ENCODE measurements around the gene AFF3.

The AFF3 gene

DNA sequence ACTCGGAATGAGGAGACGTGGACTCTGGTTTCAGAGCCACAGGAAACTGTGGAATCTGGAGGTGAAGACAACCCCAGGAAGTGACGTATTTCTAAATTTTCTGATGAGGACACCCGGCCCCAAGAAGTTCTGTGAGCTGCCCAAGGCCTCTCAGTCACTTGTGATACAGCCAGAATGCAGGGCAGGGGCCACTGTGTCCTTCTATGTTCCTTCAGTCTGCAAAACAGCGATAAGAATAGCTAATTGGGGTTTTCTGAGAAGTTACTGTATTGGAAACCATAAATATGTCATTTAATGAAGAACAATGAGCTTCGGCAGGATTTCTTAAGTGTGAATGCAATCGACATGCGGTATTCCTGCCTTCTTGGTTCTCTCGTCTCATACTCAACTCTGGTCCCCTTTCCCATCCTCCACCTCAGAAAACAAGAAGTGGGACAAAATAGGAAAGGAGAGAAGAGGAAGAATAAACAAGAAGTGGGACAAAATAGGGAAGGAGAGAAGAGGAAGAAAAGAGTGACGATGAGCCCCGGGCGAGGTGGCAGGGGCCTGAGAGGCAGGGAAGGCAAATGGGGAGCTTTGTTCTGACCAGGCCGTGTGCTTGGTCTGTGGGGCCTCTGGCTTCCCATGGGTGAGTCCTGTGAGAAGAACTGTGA, 370.6 kb downstream of the AFF3 start:
- no peaks in the 10 kb centered on the region for H3K36me3 ChIP-seq (ENCODE audit: control insufficient read depth in 5 of 5, insufficient read depth in 5 of 5, low read length in 5 of 5)
- H3K4me1 ChIP-seq (ENCODE audit: control insufficient read depth in 5 of 5, insufficient read depth in 5 of 5, low read length in 5 of 5) = peaks cover 5 to 21% (median 8%) of the 10 kb centered on the region in 5 donors
- H3K9ac ChIP-seq (ENCODE audit: low read length in 5 of 5) = no peak overlapping the region
- no peak overlapping the region for H3K27ac ChIP-seq (ENCODE audit: low read depth, low read length)
- no peak overlapping the region for H3K4me3 ChIP-seq (ENCODE audit: low read depth in 1 of 5, low read length in 5 of 5)
- H3K27me3 ChIP-seq (ENCODE audit: control insufficient read depth in 5 of 5, insufficient read depth in 4 of 5, low read length in 5 of 5) = no peaks in the 10 kb centered on the region
- no peaks in the 10 kb centered on the region for H3K9me3 ChIP-seq (ENCODE audit: control insufficient read depth in 5 of 5, low read length in 5 of 5)

DNA sequence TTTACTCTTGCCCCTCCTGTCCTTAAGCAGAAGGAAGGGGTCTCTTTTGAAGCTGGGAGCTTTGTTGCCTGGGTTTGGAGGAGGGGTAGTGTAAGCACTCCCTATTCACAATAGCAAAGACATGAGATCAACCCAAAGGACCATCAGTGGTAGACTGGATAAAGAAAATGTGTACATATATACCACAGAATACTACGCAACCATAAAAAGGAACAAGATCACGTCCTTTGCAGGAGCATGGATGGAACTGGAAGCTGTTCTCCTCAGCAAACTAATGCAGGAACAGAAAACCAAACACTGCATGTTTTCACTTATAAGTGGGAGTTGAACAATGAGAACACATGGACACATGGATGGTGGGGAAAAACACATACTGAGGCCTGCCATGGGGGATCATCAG, 371.5 kb downstream of the AFF3 start:
- peaks cover 5 to 19% (median 8%) of the 10 kb centered on the region in 5 donors for H3K4me1 ChIP-seq (ENCODE audit: control insufficient read depth in 5 of 5, insufficient read depth in 5 of 5, low read length in 5 of 5)
- no peaks in the 10 kb centered on the region for H3K9me3 ChIP-seq (ENCODE audit: control insufficient read depth in 5 of 5, low read length in 5 of 5)
- H3K9ac ChIP-seq (ENCODE audit: low read length in 5 of 5) = no peak overlapping the region
- H3K27me3 ChIP-seq (ENCODE audit: control insufficient read depth in 5 of 5, insufficient read depth in 4 of 5, low read length in 5 of 5) = no peaks in the 10 kb centered on the region
- H3K4me3 ChIP-seq (ENCODE audit: low read depth in 1 of 5, low read length in 5 of 5) = no peak overlapping the region
- no peaks in the 10 kb centered on the region for H3K36me3 ChIP-seq (ENCODE audit: control insufficient read depth in 5 of 5, insufficient read depth in 5 of 5, low read length in 5 of 5)
- H3K27ac ChIP-seq (ENCODE audit: low read depth, low read length) = no peak overlapping the region

DNA sequence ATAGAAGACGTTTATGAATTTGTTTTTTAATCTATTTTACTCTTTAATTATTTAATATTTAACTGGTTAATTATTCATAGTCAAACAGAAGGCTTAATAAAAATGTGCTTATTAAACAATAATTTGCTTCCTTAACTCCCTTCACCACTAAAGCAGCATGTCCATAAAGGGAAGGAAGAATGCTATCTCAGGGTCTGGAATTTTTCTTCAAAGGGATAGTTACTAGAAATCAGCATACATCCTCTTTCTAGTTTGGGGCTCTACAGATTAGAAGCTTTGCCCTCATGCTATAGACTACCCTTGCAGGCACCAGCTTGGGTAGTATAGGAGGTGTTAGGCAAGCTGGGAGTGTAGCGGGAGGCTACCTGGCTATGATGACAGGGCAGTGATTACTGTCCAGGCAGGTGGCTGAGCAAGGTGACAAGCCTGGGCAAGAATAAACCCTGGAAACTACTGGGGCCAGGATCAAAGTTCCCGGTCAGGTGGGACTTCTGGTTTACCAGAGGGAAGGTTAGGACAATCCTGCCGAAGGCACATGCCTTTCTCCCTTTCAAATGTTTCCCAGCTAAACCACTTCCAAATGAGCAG, 376.6 kb downstream of the AFF3 start:
- H3K36me3 ChIP-seq (ENCODE audit: control insufficient read depth in 5 of 5, insufficient read depth in 5 of 5, low read length in 5 of 5) = no peaks in the 10 kb centered on the region
- no peak overlapping the region for H3K4me3 ChIP-seq (ENCODE audit: low read depth in 1 of 5, low read length in 5 of 5)
- no peaks in the 10 kb centered on the region for H3K27me3 ChIP-seq (ENCODE audit: control insufficient read depth in 5 of 5, insufficient read depth in 4 of 5, low read length in 5 of 5)
- peaks cover 0 to 9% (median 6%) of the 10 kb centered on the region in 5 donors for H3K4me1 ChIP-seq (ENCODE audit: control insufficient read depth in 5 of 5, insufficient read depth in 5 of 5, low read length in 5 of 5)
- no peak overlapping the region for H3K27ac ChIP-seq (ENCODE audit: low read depth, low read length)
- H3K9ac ChIP-seq (ENCODE audit: low read length in 5 of 5) = no peak overlapping the region
- H3K9me3 ChIP-seq (ENCODE audit: control insufficient read depth in 5 of 5, low read length in 5 of 5) = no peaks in the 10 kb centered on the region

DNA sequence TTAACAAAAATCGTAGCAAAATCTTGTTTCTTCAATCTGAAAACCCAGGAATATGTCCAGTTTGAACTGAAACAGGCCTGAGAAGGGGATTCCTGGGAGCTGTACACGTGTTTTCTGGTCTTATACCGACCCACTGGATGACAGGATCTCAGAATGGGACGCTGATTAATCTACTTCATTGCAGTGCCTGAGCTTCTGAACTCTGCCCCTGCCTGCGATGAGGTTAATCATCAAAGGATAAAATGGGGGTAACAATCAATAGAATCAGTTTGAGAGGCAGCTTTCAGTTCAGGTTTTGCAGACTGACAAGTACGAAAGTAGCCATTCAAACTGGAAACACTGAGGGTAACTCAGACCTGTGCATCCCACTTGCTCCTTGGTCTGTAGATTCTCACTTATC, 378.6 kb downstream of the AFF3 start:
- peaks cover 0 to 9% (median 0%) of the 10 kb centered on the region in 5 donors for H3K4me1 ChIP-seq (ENCODE audit: control insufficient read depth in 5 of 5, insufficient read depth in 5 of 5, low read length in 5 of 5)
- no peak overlapping the region for H3K27ac ChIP-seq (ENCODE audit: low read depth, low read length)
- H3K9ac ChIP-seq (ENCODE audit: low read length in 5 of 5) = no peak overlapping the region
- H3K4me3 ChIP-seq (ENCODE audit: low read depth in 1 of 5, low read length in 5 of 5) = no peak overlapping the region
- no peaks in the 10 kb centered on the region for H3K27me3 ChIP-seq (ENCODE audit: control insufficient read depth in 5 of 5, insufficient read depth in 4 of 5, low read length in 5 of 5)
- no peaks in the 10 kb centered on the region for H3K9me3 ChIP-seq (ENCODE audit: control insufficient read depth in 5 of 5, low read length in 5 of 5)
- H3K36me3 ChIP-seq (ENCODE audit: control insufficient read depth in 5 of 5, insufficient read depth in 5 of 5, low read length in 5 of 5) = no peaks in the 10 kb centered on the region

DNA sequence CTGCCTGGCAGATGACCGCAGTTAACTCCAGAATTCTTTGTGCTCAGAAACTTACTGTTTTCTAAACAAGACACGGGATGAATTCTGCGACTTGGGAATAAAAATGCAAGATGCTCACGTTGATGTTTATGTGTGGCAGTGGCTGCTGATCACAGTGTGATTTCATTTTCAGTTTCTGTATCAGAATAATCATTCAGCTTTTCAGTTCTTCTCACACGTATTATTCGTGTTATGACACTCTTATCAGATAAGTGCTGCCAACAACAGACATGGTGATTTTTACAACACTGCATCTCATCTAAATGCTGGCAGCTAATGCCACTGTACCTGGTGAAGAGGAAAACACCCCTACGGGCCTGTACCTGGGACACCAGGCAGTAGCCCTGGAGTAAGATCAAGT, 379.7 kb downstream of the AFF3 start:
- H3K36me3 ChIP-seq (ENCODE audit: control insufficient read depth in 5 of 5, insufficient read depth in 5 of 5, low read length in 5 of 5) = no peaks in the 10 kb centered on the region
- H3K27ac ChIP-seq (ENCODE audit: low read depth, low read length) = no peak overlapping the region
- H3K4me3 ChIP-seq (ENCODE audit: low read depth in 1 of 5, low read length in 5 of 5) = no peak overlapping the region
- peaks cover 0 to 9% (median 0%) of the 10 kb centered on the region in 5 donors for H3K4me1 ChIP-seq (ENCODE audit: control insufficient read depth in 5 of 5, insufficient read depth in 5 of 5, low read length in 5 of 5)
- H3K9ac ChIP-seq (ENCODE audit: low read length in 5 of 5) = no peak overlapping the region
- no peaks in the 10 kb centered on the region for H3K9me3 ChIP-seq (ENCODE audit: control insufficient read depth in 5 of 5, low read length in 5 of 5)
- H3K27me3 ChIP-seq (ENCODE audit: control insufficient read depth in 5 of 5, insufficient read depth in 4 of 5, low read length in 5 of 5) = no peaks in the 10 kb centered on the region

DNA sequence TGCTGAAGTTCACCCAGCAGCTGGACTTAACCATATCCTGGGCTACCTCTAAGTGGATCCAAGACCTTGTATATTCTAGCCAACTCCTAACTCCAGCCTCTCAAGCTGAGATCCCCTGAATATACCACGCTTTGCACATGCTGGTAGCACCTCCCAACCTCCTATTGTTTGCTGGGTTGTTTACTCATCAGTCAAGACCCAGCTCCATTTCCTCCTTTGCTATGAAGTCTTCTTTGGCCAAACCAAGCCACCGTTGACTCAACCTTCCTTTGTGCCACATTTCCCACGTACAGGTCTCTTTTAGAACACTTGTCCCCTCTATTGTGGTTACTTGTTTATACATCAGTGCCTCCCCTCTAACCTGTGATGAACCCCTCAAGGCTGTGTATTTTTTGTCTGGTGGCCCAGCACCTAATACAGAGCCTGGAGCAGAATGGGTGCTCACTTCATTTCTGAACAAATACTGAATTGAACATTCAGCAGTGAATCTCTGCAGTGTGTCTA, 384.7 kb downstream of the AFF3 start:
- no peak overlapping the region for H3K9ac ChIP-seq (ENCODE audit: low read length in 5 of 5)
- H3K4me1 ChIP-seq (ENCODE audit: control insufficient read depth in 5 of 5, insufficient read depth in 5 of 5, low read length in 5 of 5) = peaks cover 0 to 6% (median 0%) of the 10 kb centered on the region in 5 donors
- H3K36me3 ChIP-seq (ENCODE audit: control insufficient read depth in 5 of 5, insufficient read depth in 5 of 5, low read length in 5 of 5) = no peaks in the 10 kb centered on the region
- H3K4me3 ChIP-seq (ENCODE audit: low read depth in 1 of 5, low read length in 5 of 5) = no peak overlapping the region
- H3K27ac ChIP-seq (ENCODE audit: low read depth, low read length) = no peak overlapping the region
- no peaks in the 10 kb centered on the region for H3K9me3 ChIP-seq (ENCODE audit: control insufficient read depth in 5 of 5, low read length in 5 of 5)
- H3K27me3 ChIP-seq (ENCODE audit: control insufficient read depth in 5 of 5, insufficient read depth in 4 of 5, low read length in 5 of 5) = no peaks in the 10 kb centered on the region

DNA sequence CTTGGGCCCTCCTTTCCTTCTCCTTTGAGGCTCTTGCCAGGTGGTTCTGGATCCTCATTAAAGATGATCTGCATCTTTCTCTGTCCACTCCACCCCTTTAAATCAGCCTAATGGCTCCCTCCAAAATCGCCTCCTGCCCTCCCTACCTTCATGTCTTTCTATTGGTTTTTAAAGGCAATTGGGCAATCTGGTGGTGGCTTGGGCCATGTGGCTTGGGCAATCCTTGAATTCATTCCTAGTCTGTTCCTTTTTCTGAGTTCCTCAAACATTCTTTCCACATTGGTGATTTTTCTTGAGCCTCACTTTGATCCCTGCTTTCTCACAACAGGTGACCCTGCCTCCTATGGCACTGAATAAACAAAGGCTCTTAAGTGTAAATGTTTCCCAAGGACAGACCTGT, 386.3 kb downstream of the AFF3 start:
- Histone ChIP-seq H3K9ac (ENCODE audit: low read length in 5 of 5) (no peak overlapping the region), H3K9me3 (ENCODE audit: control insufficient read depth in 5 of 5, low read length in 5 of 5) (no peaks in the 10 kb centered on the region), H3K4me3 (ENCODE audit: low read depth in 1 of 5, low read length in 5 of 5) (no peak overlapping the region), H3K27ac (ENCODE audit: low read depth, low read length) (no peak overlapping the region), H3K36me3 (ENCODE audit: control insufficient read depth in 5 of 5, insufficient read depth in 5 of 5, low read length in 5 of 5) (no peaks in the 10 kb centered on the region), H3K4me1 (ENCODE audit: control insufficient read depth in 5 of 5, insufficient read depth in 5 of 5, low read length in 5 of 5) (peaks cover 0 to 6% (median 0%) of the 10 kb centered on the region in 5 donors), H3K27me3 (ENCODE audit: control insufficient read depth in 5 of 5, insufficient read depth in 4 of 5, low read length in 5 of 5) (no peaks in the 10 kb centered on the region)

DNA sequence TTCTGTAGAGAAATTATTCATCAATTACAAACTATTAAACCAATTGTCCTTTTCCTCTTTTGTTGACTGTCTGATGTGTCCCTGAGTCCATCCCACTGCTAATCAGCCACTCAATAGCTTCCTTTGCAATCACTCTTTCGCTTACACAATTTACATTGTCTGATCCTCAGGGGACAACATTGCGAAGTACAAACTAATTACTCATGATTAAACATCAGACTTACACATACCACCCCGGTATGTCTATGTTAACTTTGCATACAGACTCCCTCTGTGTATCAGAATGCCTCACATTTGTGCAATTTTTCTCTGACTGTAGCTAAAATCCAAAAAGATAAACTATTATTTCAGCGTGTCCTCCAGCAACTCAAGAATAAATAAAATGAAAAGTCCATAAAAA, 388.2 kb downstream of the AFF3 start:
- H3K4me1 ChIP-seq (ENCODE audit: control insufficient read depth in 5 of 5, insufficient read depth in 5 of 5, low read length in 5 of 5) = peaks cover 0 to 6% (median 0%) of the 10 kb centered on the region in 5 donors
- H3K36me3 ChIP-seq (ENCODE audit: control insufficient read depth in 5 of 5, insufficient read depth in 5 of 5, low read length in 5 of 5) = no peaks in the 10 kb centered on the region
- no peak overlapping the region for H3K27ac ChIP-seq (ENCODE audit: low read depth, low read length)
- no peak overlapping the region for H3K9ac ChIP-seq (ENCODE audit: low read length in 5 of 5)
- no peaks in the 10 kb centered on the region for H3K27me3 ChIP-seq (ENCODE audit: control insufficient read depth in 5 of 5, insufficient read depth in 4 of 5, low read length in 5 of 5)
- H3K4me3 ChIP-seq (ENCODE audit: low read depth in 1 of 5, low read length in 5 of 5) = no peak overlapping the region
- no peaks in the 10 kb centered on the region for H3K9me3 ChIP-seq (ENCODE audit: control insufficient read depth in 5 of 5, low read length in 5 of 5)

DNA sequence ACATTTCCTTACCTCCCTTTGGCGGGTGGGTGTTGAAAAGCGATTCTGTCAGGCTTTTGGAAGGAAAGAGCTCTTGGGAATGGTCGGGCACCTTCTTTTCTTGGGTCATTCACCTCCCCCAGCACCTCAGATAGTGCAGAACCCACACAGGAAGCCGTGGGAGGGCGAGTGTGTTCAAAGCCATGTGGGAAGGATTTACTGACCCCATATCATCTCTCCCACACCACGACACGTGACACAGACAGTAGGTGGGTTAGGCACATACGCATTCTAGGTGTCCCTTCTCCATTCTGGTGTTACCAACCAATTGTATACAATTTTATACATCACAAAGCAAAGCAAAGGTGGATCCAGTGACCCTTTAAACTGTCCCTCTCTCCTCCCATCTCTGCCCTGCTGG, 388.9 kb downstream of the AFF3 start:
- H3K36me3 ChIP-seq (ENCODE audit: control insufficient read depth in 5 of 5, insufficient read depth in 5 of 5, low read length in 5 of 5) = no peaks in the 10 kb centered on the region
- H3K9me3 ChIP-seq (ENCODE audit: control insufficient read depth in 5 of 5, low read length in 5 of 5) = no peaks in the 10 kb centered on the region
- H3K27ac ChIP-seq (ENCODE audit: low read depth, low read length) = no peak overlapping the region
- peaks cover 0 to 6% (median 0%) of the 10 kb centered on the region in 5 donors for H3K4me1 ChIP-seq (ENCODE audit: control insufficient read depth in 5 of 5, insufficient read depth in 5 of 5, low read length in 5 of 5)
- H3K9ac ChIP-seq (ENCODE audit: low read length in 5 of 5) = no peak overlapping the region
- H3K27me3 ChIP-seq (ENCODE audit: control insufficient read depth in 5 of 5, insufficient read depth in 4 of 5, low read length in 5 of 5) = no peaks in the 10 kb centered on the region
- no peak overlapping the region for H3K4me3 ChIP-seq (ENCODE audit: low read depth in 1 of 5, low read length in 5 of 5)

DNA sequence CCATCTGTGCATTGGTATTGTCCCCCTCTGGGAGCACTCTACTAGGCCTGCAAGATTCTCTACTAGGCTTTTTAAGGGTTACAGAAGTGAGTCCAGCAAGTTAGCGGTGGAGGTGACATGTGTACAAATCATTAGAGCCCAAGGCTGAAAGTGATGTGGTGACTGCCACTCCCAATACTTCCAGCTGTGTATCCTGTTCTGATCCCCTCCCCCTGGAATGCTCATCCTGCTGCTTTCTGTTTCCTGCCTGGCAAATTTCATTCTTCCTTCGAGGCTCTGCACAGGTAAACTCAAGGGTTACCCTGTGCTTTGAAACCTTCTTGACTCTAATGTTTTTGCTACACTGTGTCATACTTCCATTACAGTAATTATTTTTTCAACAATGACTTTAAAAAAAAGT, 394.0 kb downstream of the AFF3 start:
- H3K4me3 ChIP-seq (ENCODE audit: low read depth in 1 of 5, low read length in 5 of 5) = no peak overlapping the region
- no peak overlapping the region for H3K9ac ChIP-seq (ENCODE audit: low read length in 5 of 5)
- no peaks in the 10 kb centered on the region for H3K27me3 ChIP-seq (ENCODE audit: control insufficient read depth in 5 of 5, insufficient read depth in 4 of 5, low read length in 5 of 5)
- no peaks in the 10 kb centered on the region for H3K9me3 ChIP-seq (ENCODE audit: control insufficient read depth in 5 of 5, low read length in 5 of 5)
- no peak overlapping the region for H3K27ac ChIP-seq (ENCODE audit: low read depth, low read length)
- H3K36me3 ChIP-seq (ENCODE audit: control insufficient read depth in 5 of 5, insufficient read depth in 5 of 5, low read length in 5 of 5) = no peaks in the 10 kb centered on the region
- H3K4me1 ChIP-seq (ENCODE audit: control insufficient read depth in 5 of 5, insufficient read depth in 5 of 5, low read length in 5 of 5) = no peaks in the 10 kb centered on the region

Measured in subcutaneous abdominal adipose tissue (tissue), 5 donors.